Neural progenitor cell (in vitro differentiated cells): Measurements from ENCODE around the gene ZNF684. TPM values are rescaled to one million over a fixed set of nuclear protein-coding genes. Genes with fewer than 3 reads are reported as not detected.
"Not testable (repeated sequence)": the region's sequence is repeated elsewhere in the genome, so short reads cannot be mapped to it uniquely, and the experiment has no call there.

ENCODE experiments used
- DNase-seq: peaks from one replicate; pipeline ENCODE4 v3.0.0-alpha.2; 2016; ENCODE audit warnings: low spot score
- H2AFZ ChIP-seq: fragments of 200-600 bp; sonication (generic); replicated peaks from 2 replicates; pipeline ENCODE4 v1.6.1; 2016; ENCODE audit warnings: antibody characterized with exemption
- H3F3A ChIP-seq: fragments of 200-600 bp; sonication (generic); 2 replicates; pipeline ENCODE4 v1.6.1; 2016; ENCODE audit warnings: antibody characterized with exemption, low read depth
- H3K27ac ChIP-seq: fragments of 200-600 bp; sonication (generic); 2 replicates; pipeline ENCODE4 v1.5.1; 2016; ENCODE audit warnings: mild to moderate bottlenecking
- H3K27me3 ChIP-seq: fragments of 200-600 bp; sonication (generic); 2 replicates; pipeline ENCODE4 v1.6.1; 2016; ENCODE audit warnings: mild to moderate bottlenecking, moderate library complexity
- H3K36me3 ChIP-seq: fragments of 200-600 bp; sonication (generic); 2 replicates; pipeline ENCODE4 v1.5.1; 2016
- H3K4me1 ChIP-seq: fragments of 200-600 bp; sonication (generic); 2 replicates; pipeline ENCODE4 v1.6.1; 2016; ENCODE audit warnings: mixed run types
- H3K4me2 ChIP-seq: fragments of 200-600 bp; sonication (generic); 2 replicates; pipeline ENCODE4 v1.6.1; 2016
- H3K4me3 ChIP-seq: fragments of 200-600 bp; sonication (generic); 2 replicates; pipeline ENCODE4 v1.5.1; 2016
- H3K79me2 ChIP-seq: fragments of 200-600 bp; sonication (generic); 2 replicates; pipeline ENCODE4 v1.6.1; 2016; ENCODE audit warnings: low read depth
- H3K9ac ChIP-seq: fragments of 200-600 bp; sonication (generic); 2 replicates; pipeline ENCODE4 v1.6.1; 2016
- H3K9me3 ChIP-seq: fragments of 200-600 bp; sonication (generic); 2 replicates; pipeline ENCODE4 v1.5.1; 2016; ENCODE audit warnings: low read depth
- H4K20me1 ChIP-seq: fragments of 200-600 bp; sonication (generic); 2 replicates; pipeline ENCODE4 v1.6.1; 2016; ENCODE audit warnings: low read depth
- H3K27ac Mint-ChIP-seq: 3 replicates; pipeline ENCODE4 v1.8.0; 2021; ENCODE audit warnings: mixed read lengths
- H3K27me3 Mint-ChIP-seq: 2 replicates; pipeline ENCODE4 v1.8.0; 2022; ENCODE audit warnings: low read depth, mild to moderate bottlenecking, inconsistent platforms, moderate library complexity, mixed read lengths; ENCODE audit not compliant: insufficient read depth
- H3K36me3 Mint-ChIP-seq: 3 replicates; pipeline ENCODE4 v1.8.0; 2021; ENCODE audit warnings: mixed read lengths
- H3K4me1 Mint-ChIP-seq: 3 replicates; pipeline ENCODE4 v1.8.0; 2021; ENCODE audit warnings: mixed read lengths
- H3K4me3 Mint-ChIP-seq: 3 replicates; pipeline ENCODE4 v1.8.0; 2021; ENCODE audit warnings: mild to moderate bottlenecking, moderate library complexity, mixed read lengths
- H3K9me3 Mint-ChIP-seq: 3 replicates; pipeline ENCODE4 v1.8.0; 2020; ENCODE audit warnings: mixed read lengths
- EZH2 ChIP-seq: fragments of 200-600 bp; sonication (generic); IDR thresholded peaks from 2 replicates; pipeline ENCODE4 v1.6.1; 2017; ENCODE audit warnings: antibody characterized with exemption, mild to moderate bottlenecking, moderate library complexity
- EZH2phosphoT487 ChIP-seq: fragments of 200-600 bp; sonication (generic); IDR thresholded peaks from 2 replicates; pipeline ENCODE4 v1.6.1; 2017; ENCODE audit warnings: antibody characterized with exemption
- total RNA-seq: library from RNA; depleted of rRNA; stranded (reverse); fragments of >200 nt; gene quantifications from 2 replicates; pipeline ENCODE4 v1.2.3, GENCODE V29; 2015; ENCODE audit warnings: low replicate concordance
- TF ChIP-seq, protein P1 (sequence below): fragments of 200-600 bp; sonication (generic); IDR thresholded peaks from 2 replicates; pipeline ENCODE4 v1.5.1; 2017; ENCODE audit warnings: antibody characterized with exemption, mild to moderate bottlenecking

ZNF684 gene
- total RNA-seq, 1 donor from 2014 or later, result 7.6 TPM

- H3K27me3 ChIP-seq, result no peaks in the 10 kb centered on the region
- Mint-ChIP-seq H3K27ac (no peak overlapping the region), H3K27me3 (no peaks in the 10 kb centered on the region), H3K9me3 (peaks cover 5% of the 10 kb centered on the region), H3K4me3 (no peak overlapping the region), H3K4me1 (peaks cover 14% of the 10 kb centered on the region), H3K36me3 (peaks cover 8% of the 10 kb centered on the region)
- peaks cover 3% of the 10 kb centered on the region for H3K4me1 ChIP-seq
- no peak for DNase-seq
- no peak overlapping the region for H3K27ac ChIP-seq
- H3K4me3 ChIP-seq, result no peak overlapping the region
- H2AFZ ChIP-seq, result no peak overlapping the region
- H4K20me1 ChIP-seq, result no peaks in the 10 kb centered on the region
- H3F3A ChIP-seq, result no peaks in the 10 kb centered on the region
- no peak overlapping the region for H3K9ac ChIP-seq
- H3K36me3 ChIP-seq, result no peaks in the 10 kb centered on the region
- H3K9me3 ChIP-seq, result no peaks in the 10 kb centered on the region
- TF ChIP-seq, protein P1, sequence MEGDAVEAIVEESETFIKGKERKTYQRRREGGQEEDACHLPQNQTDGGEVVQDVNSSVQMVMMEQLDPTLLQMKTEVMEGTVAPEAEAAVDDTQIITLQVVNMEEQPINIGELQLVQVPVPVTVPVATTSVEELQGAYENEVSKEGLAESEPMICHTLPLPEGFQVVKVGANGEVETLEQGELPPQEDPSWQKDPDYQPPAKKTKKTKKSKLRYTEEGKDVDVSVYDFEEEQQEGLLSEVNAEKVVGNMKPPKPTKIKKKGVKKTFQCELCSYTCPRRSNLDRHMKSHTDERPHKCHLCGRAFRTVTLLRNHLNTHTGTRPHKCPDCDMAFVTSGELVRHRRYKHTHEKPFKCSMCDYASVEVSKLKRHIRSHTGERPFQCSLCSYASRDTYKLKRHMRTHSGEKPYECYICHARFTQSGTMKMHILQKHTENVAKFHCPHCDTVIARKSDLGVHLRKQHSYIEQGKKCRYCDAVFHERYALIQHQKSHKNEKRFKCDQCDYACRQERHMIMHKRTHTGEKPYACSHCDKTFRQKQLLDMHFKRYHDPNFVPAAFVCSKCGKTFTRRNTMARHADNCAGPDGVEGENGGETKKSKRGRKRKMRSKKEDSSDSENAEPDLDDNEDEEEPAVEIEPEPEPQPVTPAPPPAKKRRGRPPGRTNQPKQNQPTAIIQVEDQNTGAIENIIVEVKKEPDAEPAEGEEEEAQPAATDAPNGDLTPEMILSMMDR, result no peak
- no peak for TF ChIP-seq EZH2phosphoT487
- TF ChIP-seq EZH2, result no peak
- no peak overlapping the region for H3K4me2 ChIP-seq
- no peaks in the 10 kb centered on the region for H3K79me2 ChIP-seq
Measured at GRCh38 chr1:40535732-40536131, 4.3 kb downstream of the ZNF684 start.

DNA sequence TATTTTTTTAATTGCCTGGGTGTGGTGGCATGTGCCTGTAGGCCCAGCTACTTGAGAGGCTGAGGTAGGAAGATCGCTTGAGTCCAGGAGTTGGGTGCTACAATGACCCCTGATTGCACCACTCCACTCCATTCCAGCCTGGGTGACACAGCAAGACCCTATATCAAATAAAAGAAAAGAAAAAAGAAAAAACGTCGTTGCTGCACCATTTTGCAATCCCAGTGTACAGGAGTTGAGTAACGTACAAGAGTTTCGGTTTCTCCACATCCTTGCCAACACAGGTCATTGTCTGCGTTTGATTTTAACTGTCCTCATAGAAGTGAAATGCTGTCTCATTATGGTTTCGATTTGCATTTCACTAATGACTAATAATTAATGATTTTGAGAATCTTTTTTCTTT, 7.9 kb downstream of the ZNF684 start:
- H3K4me1 ChIP-seq, result no peaks in the 10 kb centered on the region
- no peak overlapping the region for H3K4me2 ChIP-seq
- H3K4me3 ChIP-seq, result no peak overlapping the region
- Mint-ChIP-seq H3K4me3 (no peak overlapping the region), H3K4me1 (no peaks in the 10 kb centered on the region), H3K27me3 (peaks cover 2% of the 10 kb centered on the region), H3K36me3 (peaks cover 19% of the 10 kb centered on the region), H3K9me3 (peaks cover 5% of the 10 kb centered on the region), H3K27ac (no peak overlapping the region)
- no peaks in the 10 kb centered on the region for H3K27me3 ChIP-seq
- no peaks in the 10 kb centered on the region for H3F3A ChIP-seq
- H3K36me3 ChIP-seq, result peaks cover 5% of the 10 kb centered on the region
- H3K9ac ChIP-seq, result no peak overlapping the region
- H3K79me2 ChIP-seq, result no peaks in the 10 kb centered on the region
- TF ChIP-seq, protein P1, result no peak
- TF ChIP-seq EZH2, result no peak
- DNase-seq, result no peak
- H2AFZ ChIP-seq, result no peak overlapping the region
- no peaks in the 10 kb centered on the region for H4K20me1 ChIP-seq
- no peak overlapping the region for H3K27ac ChIP-seq
- no peaks in the 10 kb centered on the region for H3K9me3 ChIP-seq

DNA sequence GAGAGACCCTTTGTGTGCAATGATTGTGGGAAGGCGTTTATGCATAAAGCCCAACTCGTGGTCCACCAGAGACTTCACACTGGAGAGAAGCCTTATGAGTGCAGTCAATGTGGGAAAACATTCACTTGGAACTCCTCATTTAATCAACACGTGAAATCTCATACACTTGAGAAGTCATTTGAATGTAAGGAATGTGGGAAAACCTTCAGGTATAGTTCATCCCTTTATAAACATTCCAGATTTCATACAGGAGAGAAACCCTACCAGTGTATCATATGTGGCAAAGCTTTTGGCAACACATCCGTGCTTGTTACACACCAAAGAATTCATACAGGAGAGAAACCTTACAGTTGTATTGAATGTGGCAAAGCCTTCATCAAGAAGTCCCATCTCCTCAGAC, 15.5 kb downstream of the ZNF684 start:
- no peak for TF ChIP-seq EZH2
- H3K4me3 ChIP-seq, result no peak overlapping the region
- no peaks in the 10 kb centered on the region for H3K27me3 ChIP-seq
- Mint-ChIP-seq H3K36me3 (peaks cover 37% of the 10 kb centered on the region), H3K27ac (no peak overlapping the region), H3K4me1 (no peaks in the 10 kb centered on the region), H3K4me3 (no peak overlapping the region), H3K9me3 (peaks cover 26% of the 10 kb centered on the region), H3K27me3 (peaks cover 4% of the 10 kb centered on the region)
- no peak overlapping the region for H3K9ac ChIP-seq
- H3K4me1 ChIP-seq, result no peaks in the 10 kb centered on the region
- H3F3A ChIP-seq, result no peaks in the 10 kb centered on the region
- H3K27ac ChIP-seq, result no peak overlapping the region
- no peak overlapping the region for H3K4me2 ChIP-seq
- H2AFZ ChIP-seq, result no peak overlapping the region
- no peaks in the 10 kb centered on the region for H3K79me2 ChIP-seq
- no peaks in the 10 kb centered on the region for H4K20me1 ChIP-seq
- H3K9me3 ChIP-seq, result peaks cover 6% of the 10 kb centered on the region
- DNase-seq, result no peak
- peaks cover 21% of the 10 kb centered on the region for H3K36me3 ChIP-seq

DNA sequence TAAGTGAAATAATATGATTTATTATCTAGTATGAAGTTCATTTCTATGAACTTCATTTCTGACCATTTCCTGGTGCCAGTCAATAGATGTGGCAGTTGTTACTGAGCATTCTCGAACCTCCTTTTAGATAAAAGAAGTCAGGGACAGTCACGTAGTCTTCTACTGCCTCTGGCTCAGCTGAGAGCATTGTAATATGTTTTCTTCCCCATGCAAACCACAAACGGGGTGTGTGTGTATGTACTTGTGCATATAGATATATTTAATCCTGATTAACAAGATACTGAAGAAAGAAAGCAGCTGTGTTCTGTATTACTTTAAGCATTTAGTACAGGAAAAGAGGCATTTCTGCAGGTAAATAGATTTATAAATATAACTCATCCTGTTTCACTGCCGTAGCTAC, 21.6 kb downstream of the ZNF684 start:
- no peaks in the 10 kb centered on the region for H3F3A ChIP-seq
- H3K4me1 ChIP-seq, result no peaks in the 10 kb centered on the region
- no peaks in the 10 kb centered on the region for H3K36me3 ChIP-seq
- no peaks in the 10 kb centered on the region for H3K4me1 Mint-ChIP-seq
- no peak overlapping the region for H3K27ac ChIP-seq
- no peak overlapping the region for H3K4me3 ChIP-seq
- TF ChIP-seq EZH2phosphoT487 (no peak), EZH2 (no peak)
- TF ChIP-seq, protein P1, result no peak
- H2AFZ ChIP-seq, result no peak overlapping the region
- H3K4me2 ChIP-seq, result no peak overlapping the region
- H3K9me3 ChIP-seq, result no peaks in the 10 kb centered on the region
- H3K79me2 ChIP-seq, result no peaks in the 10 kb centered on the region
- peaks cover 6% of the 10 kb centered on the region for H3K9me3 Mint-ChIP-seq
- H3K27me3 Mint-ChIP-seq, result peaks cover 4% of the 10 kb centered on the region
- no peak for DNase-seq
- H3K9ac ChIP-seq, result no peak overlapping the region
- H3K27me3 ChIP-seq, result no peaks in the 10 kb centered on the region
- H3K4me3 Mint-ChIP-seq, result no peak overlapping the region
- no peak overlapping the region for H3K27ac Mint-ChIP-seq
- H4K20me1 ChIP-seq, result no peaks in the 10 kb centered on the region
- H3K36me3 Mint-ChIP-seq, result peaks cover 4% of the 10 kb centered on the region

DNA sequence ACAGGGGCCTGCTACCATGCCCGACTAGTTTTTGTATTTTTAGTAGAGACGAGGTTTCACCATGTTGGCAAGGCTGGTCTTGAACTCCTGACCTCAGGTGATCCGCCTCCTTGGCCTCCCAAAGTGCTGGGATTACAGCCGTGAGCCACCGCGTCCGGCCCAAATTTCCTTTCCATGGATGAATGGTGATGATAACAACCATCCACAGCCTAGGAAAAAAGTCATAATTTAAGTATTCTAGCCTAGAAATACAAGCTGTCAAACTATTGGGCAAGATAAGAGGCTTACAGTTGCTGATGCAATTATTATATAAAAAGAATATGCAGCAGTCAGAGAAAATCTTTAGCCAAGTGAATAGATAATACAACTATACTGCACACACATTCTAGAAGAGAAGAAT, 23.4 kb downstream of the ZNF684 start:
- not testable (repeated sequence) for H3K27me3 Mint-ChIP-seq, H4K20me1 ChIP-seq, DNase-seq, H3K27me3 ChIP-seq, H3K4me1 ChIP-seq, H3K27ac Mint-ChIP-seq, H3K9ac ChIP-seq, H3K36me3 Mint-ChIP-seq, H3K9me3 Mint-ChIP-seq, H2AFZ ChIP-seq, H3K4me1 Mint-ChIP-seq, H3K4me3 Mint-ChIP-seq, H3K4me3 ChIP-seq, H3K79me2 ChIP-seq, H3K4me2 ChIP-seq, H3K36me3 ChIP-seq, H3K9me3 ChIP-seq, H3K27ac ChIP-seq, H3F3A ChIP-seq
